Activated CD8-positive, alpha-beta memory T cell treated with anti-CD3 and anti-CD28 coated beads for 36 hours (primary cell): Measurements from ENCODE around the gene TEKT2. TPM values are rescaled to one million over a fixed set of nuclear protein-coding genes. Genes with fewer than 3 reads are reported as not detected.

ENCODE experiments used
- CTCF ChIA-PET: fragments of 350-600 bp; sonication (Branson Sonifier 250); formaldehyde crosslinking; loops from one replicate; lab custom pipeline; 2021; ENCODE audit warnings: antibody characterized with exemption; lab: Charles Lee
- POLR2A ChIA-PET: fragments of 350-600 bp; sonication (Branson Sonifier 250); formaldehyde crosslinking; loops from one replicate; lab custom pipeline; 2021; ENCODE audit warnings: antibody characterized with exemption; lab: Charles Lee
- total RNA-seq, 2 experiments: library from RNA; stranded (reverse); gene quantifications; one replicate each; pipeline ENCODE4 v1.2.3, GENCODE V29; 2021

TEKT2 gene
- total RNA-seq, result not detected

- POLR2A ChIA-PET, result interaction anchor here (0.8 kb wide), 1 partner anchor 10 kb away, joined by 4 read pairs; no protein-coding TSS in a partner anchor
- CTCF ChIA-PET, result interaction anchor here (0.5 to 0.9 kb wide), 2 partner anchors 34 to 52 kb away, joined by 3 read pairs; no protein-coding TSS in a partner anchor
Measured at GRCh38 chr1:36083635-36084496, at the start of gene TEKT2. TSS of gene TEKT2 (plus strand) at chr1:36084094. CDS start at chr1:36084922, 828 bp downstream.

GRCh38 chr1:36034692-36035091 lies 49.2 kb upstream of the TEKT2 start:
- ChIA-PET POLR2A (no interaction called here), CTCF (no interaction called here)

- ChIA-PET CTCF (no interaction called here), POLR2A (no interaction called here)
Measured at GRCh38 chr1:36035154-36035553, 48.7 kb upstream of the TEKT2 start.

- ChIA-PET POLR2A (no interaction called here), CTCF (no interaction called here)
Measured at GRCh38 chr1:36040238-36040637, 43.7 kb upstream of the TEKT2 start.

- POLR2A ChIA-PET, result no interaction called here
- CTCF ChIA-PET, result no interaction called here
Measured at GRCh38 chr1:36051821-36052220, 32.1 kb upstream of the TEKT2 start.

GRCh38 chr1:36053978-36054377 lies 29.9 kb upstream of the TEKT2 start:
- ChIA-PET CTCF (interaction anchor here (1.0 kb wide), 1 partner anchor 231 kb away, joined by 3 read pairs; no protein-coding TSS in a partner anchor), POLR2A (interaction anchor here (0.5 kb wide), 1 partner anchor 189 kb away, joined by 3 read pairs; no protein-coding TSS in a partner anchor)

- POLR2A ChIA-PET, result no interaction called here
- CTCF ChIA-PET, result interaction anchor here (0.6 kb wide), 1 partner anchor 112 kb away, joined by 6 read pairs; no protein-coding TSS in a partner anchor
Measured at GRCh38 chr1:36055706-36056105, 28.2 kb upstream of the TEKT2 start.

- CTCF ChIA-PET, result interaction anchor here (0.7 kb wide), 1 partner anchor 141 kb away, joined by 4 read pairs; no protein-coding TSS in a partner anchor
- POLR2A ChIA-PET, result no interaction called here
Measured at GRCh38 chr1:36062315-36062714, 21.6 kb upstream of the TEKT2 start.

- ChIA-PET CTCF (no interaction called here), POLR2A (no interaction called here)
Measured at GRCh38 chr1:36067871-36068270, 16.0 kb upstream of the TEKT2 start.

GRCh38 chr1:36068866-36069265 lies 15.0 kb upstream of the TEKT2 start:
- ChIA-PET POLR2A (no interaction called here), CTCF (no interaction called here)

GRCh38 chr1:36070349-36070748 lies 13.5 kb upstream of the TEKT2 start:
- ChIA-PET POLR2A (no interaction called here), CTCF (no interaction called here)

GRCh38 chr1:36076979-36077573 lies 6.8 kb upstream of the TEKT2 start:
- CTCF ChIA-PET, result no interaction called here
- POLR2A ChIA-PET, result no interaction called here

GRCh38 chr1:36080236-36080635 lies 3.7 kb upstream of the TEKT2 start:
- ChIA-PET POLR2A (no interaction called here), CTCF (no interaction called here)

- ChIA-PET POLR2A (no interaction called here), CTCF (no interaction called here)
Measured at GRCh38 chr1:36080801-36081200, 3.1 kb upstream of the TEKT2 start.

GRCh38 chr1:36081926-36082485 lies 1.9 kb upstream of the TEKT2 start:
- POLR2A ChIA-PET, result no interaction called here
- CTCF ChIA-PET, result no interaction called here

GRCh38 chr1:36083219-36083618 lies 675 bp upstream of the TEKT2 start:
- CTCF ChIA-PET, result interaction anchor here (0.9 kb wide), 1 partner anchor 52 kb away, joined by 3 read pairs; no protein-coding TSS in a partner anchor
- POLR2A ChIA-PET, result no interaction called here

GRCh38 chr1:36084497-36085115 lies 712 bp downstream of the TEKT2 start:
- ChIA-PET POLR2A (interaction anchor here (0.8 kb wide), 1 partner anchor 9 kb away, joined by 4 read pairs; no protein-coding TSS in a partner anchor), CTCF (interaction anchor here (0.5 kb wide), 1 partner anchor 34 kb away, joined by 3 read pairs; no protein-coding TSS in a partner anchor)

- ChIA-PET POLR2A (no interaction called here), CTCF (no interaction called here)
Measured at GRCh38 chr1:36085126-36085525, 1.2 kb downstream of the TEKT2 start.

- CTCF ChIA-PET, result no interaction called here
Measured at GRCh38 chr1:36085686-36086526, 2.0 kb downstream of the TEKT2 start.

More at GRCh38 chr1:36085686-36086526, 2.0 kb downstream of the TEKT2 start:
- POLR2A ChIA-PET, result no interaction called here
